ENCODE results near the gene NR2C2.

Gene NR2C2

DNA sequence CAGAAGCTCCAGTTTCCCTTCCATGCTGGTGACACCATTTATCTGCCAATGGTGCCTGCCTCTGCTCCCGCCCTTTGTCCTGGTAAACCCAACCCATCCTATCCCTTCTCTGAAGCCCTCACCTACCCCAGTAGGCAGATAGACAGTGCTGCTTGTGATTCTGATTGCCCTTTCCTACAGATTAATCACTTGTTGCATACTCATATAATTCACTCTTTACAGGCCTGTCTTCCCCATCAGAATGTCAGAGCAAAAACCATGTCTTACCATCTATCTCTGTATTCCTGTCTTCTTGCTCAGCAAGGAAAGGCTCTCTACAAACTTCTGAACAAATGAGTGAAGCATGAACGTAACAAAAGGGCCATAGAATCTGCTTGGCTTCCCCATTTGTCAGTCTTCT is 69.8 kb downstream of the NR2C2 start:
- DNase-seq (ENCODE audit: low read depth, low spot score) = no peak

GRCh38 chr3:15023249-15023648 is 75.9 kb downstream of the NR2C2 start:
- DNase-seq (ENCODE audit: low read depth, low spot score) = no peak

DNA sequence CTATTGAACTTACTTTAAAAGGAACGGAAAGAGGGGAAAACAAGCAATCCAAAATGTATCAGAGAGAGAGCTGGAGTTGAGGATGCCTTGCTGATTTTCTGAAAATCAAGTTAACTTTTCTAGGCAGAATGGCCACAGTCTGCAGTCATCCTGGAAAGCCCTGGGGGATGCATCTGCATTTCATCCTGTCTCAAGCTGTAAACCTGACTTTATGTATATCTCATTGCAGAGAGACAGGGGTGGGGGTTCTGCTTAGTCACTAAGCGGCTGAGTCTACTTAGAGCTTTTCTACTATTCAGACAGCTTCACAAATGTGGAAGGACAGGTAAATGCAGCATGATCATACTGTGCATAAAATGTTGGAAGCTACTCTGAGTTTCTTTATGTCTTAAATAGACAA is 76.3 kb downstream of the NR2C2 start:
- DNase-seq (ENCODE audit: low read depth, low spot score) = no peak

DNA sequence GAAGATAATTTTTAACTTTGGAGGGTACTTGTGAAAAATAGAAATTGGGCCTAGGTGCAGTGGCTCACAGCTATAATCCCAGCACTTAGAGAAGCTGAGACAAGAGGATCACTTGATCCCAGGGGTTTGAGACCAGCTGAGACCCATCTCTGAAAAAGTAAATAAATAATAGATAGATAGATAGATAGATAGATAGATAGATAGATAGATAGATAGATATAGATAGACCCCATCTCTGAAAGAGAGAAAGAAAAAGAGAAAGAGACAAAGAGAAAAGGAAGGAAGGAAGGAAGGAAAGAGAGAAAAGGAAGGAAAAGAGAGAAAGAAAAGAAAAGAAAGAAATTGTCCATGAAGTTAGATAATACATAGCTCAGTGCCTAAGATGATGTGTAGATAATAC is 82.2 kb downstream of the NR2C2 start:
- no peak for DNase-seq (ENCODE audit: low read depth, low spot score)

DNA sequence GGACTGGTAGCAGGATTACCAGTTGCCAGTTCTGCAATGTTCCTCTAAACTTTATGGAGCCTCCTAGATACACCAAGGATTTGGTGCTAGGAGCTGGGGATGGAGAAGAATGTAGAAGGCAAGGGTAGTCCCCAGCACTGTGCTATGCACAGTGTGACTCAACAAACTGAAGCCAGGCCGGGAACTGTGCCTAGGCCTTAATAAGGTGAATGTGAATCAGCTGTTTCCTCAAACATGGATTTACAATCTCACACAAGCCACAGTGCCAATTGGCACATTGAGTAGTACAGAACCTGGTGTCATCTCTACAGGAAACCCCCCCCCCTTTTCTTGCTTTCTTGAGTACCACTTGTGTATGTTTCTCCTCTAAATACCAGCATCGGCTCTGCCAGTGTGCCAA is 85.3 kb downstream of the NR2C2 start:
- no peak for DNase-seq (ENCODE audit: low read depth, low spot score)

GRCh38 chr3:15033103-15033502 is 85.7 kb downstream of the NR2C2 start:
- no peak for DNase-seq (ENCODE audit: low read depth, low spot score)

DNA sequence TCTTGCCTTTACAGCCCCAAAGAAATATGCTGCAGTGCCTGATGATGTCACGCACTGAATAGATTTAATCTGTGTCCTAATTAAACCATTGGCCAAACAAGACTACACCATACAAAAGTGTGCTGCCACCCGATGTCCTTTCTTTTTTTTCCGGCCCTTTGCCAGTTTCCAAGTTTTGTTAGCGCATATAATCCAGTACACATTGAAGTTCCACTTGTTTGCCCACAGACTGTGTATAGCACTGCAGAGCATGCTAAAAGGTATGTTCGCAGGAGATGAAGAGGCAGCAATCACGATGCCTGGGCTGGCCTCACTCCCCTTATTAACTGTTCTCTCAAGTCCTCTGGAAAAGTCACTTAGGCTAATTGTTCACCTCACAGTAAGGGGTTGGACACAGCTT is 90.9 kb downstream of the NR2C2 start:
- no peak for DNase-seq (ENCODE audit: low read depth, low spot score)

- DNase-seq (ENCODE audit: low read depth, low spot score) = no peak
These were observed 93.5 kb downstream of the NR2C2 start for GRCh38 chr3:15040844-15041243.

DNA sequence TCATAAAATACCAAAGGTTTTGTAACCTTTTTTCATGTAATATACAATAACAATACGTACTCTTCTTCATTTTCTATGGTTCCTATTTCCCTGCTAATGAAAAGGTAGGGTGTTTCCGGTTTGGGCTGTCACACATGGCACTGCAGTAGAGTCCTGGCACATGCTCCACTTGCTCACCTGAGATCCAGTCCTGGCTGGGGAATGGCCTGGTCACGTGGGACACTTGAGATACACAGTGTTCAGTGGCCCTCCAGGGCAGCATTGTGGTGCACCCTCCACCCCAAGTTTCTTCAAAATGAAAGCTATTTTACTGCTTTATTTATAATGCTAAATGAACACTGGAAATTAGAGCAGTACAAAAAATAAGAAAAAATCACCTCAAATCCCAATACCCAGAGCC is 94.6 kb downstream of the NR2C2 start:
- DNase-seq (ENCODE audit: low read depth, low spot score) = no peak

DNA sequence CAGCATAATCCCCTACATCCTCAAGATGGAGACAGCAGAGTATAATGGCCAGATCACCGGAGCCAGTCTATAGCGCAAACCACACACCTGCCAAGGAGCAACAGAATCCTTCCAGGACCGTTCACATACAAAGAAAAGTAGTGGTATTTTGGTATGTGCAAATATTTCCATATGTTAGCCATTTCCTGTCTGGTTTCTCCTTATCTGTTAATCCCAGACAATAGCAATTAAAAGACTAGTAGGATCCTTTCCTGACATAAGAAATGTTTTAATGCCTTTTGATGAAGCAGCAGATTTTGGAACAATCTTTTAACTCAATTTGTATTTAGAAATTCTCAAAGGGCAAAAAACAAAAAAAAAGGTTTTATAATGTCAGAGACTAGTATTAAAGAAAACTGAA is 95.6 kb downstream of the NR2C2 start:
- no peak for DNase-seq (ENCODE audit: low read depth, low spot score)

GRCh38 chr3:15043408-15044171 is 96.2 kb downstream of the NR2C2 start:
- DNase-seq (ENCODE audit: low read depth, low spot score) = no peak

GRCh38 chr3:15044326-15044725 is 96.9 kb downstream of the NR2C2 start:
- DNase-seq (ENCODE audit: low read depth, low spot score) = no peak

DNA sequence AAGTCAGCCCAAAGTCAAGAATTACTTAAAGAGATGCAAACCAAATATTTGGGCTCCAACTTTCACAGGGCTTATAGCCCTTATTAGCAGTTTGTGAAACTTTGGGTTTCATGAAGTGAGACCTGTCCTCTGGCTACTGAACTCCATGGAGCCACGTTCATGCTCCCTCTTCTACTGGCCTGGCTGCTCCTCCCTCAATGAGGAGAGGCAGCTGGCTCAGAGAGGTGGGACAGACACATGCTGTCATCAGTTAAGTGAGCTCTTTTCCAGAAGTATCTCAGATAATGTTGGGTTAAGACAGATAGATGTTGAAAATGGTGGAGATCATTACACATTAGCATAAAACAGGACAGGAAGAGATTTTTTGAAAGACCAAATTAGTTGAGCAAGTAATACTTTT is 98.3 kb downstream of the NR2C2 start:
- no peak for DNase-seq (ENCODE audit: low read depth, low spot score)

DNA sequence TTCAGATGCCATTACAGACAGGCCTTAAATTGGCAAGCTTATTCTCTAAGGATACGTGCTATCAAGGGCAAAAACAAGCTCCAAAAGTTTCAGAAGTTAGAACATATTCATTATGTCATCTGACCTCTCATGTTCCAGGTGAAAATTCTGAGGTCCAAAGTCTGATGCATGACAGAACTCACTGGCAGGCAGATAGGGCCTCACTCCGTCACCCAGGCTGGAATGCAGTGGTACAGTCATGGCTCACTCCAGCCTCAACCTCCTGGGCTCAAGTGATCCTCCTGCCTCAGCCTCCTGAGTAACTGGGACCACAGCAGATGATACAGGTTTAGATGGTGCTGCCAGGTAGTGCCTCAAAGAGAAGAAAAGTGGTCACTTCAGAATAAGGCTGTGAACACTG is 102.2 kb downstream of the NR2C2 start:
- DNase-seq (ENCODE audit: low read depth, low spot score) = no peak

GRCh38 chr3:15050405-15051092 is 103.2 kb downstream of the NR2C2 start:
- no peak for DNase-seq (ENCODE audit: low read depth, low spot score)

GRCh38 chr3:15051531-15051930 is 104.1 kb downstream of the NR2C2 start:
- DNase-seq (ENCODE audit: low read depth, low spot score) = no peak

DNA sequence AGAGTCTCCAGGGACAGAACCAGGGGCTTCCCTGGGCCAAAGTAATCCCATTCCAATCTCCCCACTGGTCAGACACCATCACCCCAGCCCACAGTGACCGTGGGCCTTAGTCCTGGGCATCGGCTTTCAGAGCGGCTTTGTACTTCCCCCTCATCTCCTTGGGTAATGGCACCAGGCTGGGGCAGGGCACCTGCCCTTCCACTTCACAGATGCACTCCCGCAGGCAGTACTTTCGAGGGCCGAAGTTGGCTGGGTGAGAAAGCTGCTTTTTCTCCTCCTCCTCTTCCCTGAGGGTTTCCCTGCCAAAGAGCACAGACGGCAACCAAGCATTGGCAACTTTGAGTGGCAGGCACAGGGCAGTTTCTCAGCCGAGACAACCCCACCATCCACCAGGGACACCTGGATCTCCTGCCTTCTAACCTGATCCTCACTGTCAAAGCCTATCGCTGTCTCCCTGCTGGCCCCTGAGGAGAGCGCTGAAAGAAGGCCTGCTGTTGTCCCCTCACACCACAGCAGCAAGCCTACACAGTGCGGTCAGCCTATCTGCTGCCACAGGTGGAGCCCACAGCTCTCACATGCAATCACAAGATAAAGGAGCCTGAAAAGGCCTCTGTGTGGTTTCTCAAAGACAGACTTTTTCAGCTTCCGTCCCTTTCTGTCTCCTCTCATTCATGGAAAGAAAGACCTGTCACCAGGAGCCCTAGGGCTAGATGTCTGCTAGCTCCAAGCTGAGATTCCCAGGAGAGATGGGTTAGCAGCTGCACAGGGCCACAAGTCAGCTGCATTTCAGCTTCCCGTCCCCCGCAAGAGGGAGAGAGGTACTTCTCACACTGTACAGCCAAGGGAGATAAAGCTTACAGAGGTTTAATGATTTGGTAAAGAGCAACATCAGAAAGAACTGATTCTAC is 105.2 kb downstream of the NR2C2 start:
- no peak for DNase-seq (ENCODE audit: low read depth, low spot score)

DNA sequence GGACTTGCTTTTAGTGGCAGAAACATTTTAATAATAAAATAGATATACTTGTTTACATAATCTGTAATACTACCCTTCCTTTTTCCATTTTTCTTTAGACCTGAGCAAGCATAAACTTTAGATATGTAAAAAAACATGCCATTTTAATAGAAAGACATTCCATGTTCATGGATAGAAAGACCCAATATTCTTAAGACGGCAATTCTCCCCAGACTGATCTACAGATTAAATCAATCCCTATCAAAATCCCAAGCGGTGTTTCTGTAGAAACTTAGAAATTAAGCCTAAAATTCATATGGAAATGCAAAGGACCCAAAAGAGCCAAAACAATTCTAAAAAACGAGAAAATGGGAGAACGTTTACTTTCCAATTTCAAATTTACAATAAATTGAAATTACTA is 106.2 kb downstream of the NR2C2 start:
- DNase-seq (ENCODE audit: low read depth, low spot score) = no peak

DNA sequence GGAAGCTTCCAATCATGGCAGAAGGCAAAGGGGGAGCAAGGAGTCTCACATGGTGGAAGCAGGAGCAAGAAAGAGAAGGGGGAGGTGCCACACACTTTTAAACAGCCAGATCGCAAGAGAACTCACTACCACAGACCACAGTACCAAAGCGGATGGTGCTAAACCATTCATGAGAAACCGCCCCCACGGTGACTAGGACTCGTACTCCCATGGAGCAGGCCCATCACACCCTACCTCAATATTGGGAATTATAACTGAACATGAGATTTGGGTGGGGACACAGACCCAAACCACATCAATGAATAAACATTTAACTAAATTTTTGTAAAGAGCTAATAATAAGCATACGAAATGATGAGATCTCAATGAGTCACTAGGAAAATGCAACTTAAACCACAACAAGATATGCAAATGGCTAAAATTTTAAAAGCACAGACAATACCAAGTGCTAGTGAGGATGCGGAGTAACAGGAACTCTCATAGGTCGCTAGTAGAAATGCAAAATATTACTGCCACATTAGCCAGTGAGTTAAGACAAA is 107.7 kb downstream of the NR2C2 start:
- no peak for DNase-seq (ENCODE audit: low read depth, low spot score)

DNA sequence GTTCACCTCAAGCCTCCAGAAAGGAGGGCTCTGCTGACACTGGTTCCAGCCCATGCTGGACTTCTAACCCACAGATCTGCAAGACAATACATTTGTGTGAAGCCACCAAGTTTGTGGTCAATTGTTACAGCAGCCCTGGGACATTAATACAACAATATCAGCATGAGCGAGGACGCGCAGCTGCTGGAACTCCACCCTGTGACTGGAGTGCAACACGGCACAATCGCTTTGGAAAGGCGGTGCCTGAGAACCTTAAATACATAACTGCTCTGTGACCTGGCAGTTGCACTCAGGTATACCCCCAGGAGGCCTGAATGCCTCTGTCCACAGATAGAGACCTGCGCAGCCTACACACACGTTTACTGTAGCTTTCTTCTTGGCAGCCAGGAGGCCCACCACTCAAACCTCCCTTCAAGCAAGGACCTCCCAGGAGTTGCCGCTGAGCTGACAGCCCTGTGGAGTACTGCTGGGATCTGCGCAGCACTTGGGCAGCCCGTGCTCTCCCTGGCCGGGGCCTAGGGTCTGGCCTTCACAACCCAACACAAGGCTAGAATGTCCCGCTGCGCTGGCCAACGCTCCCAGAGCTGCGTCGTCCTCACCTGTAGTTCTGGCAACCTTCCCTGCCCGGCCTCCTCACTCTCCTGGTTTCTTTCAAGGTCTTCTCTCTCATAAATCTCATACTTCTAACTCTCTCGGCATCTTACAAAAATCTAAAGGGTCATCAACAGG is 109.5 kb downstream of the NR2C2 start:
- no peak for DNase-seq (ENCODE audit: low read depth, low spot score)

DNA sequence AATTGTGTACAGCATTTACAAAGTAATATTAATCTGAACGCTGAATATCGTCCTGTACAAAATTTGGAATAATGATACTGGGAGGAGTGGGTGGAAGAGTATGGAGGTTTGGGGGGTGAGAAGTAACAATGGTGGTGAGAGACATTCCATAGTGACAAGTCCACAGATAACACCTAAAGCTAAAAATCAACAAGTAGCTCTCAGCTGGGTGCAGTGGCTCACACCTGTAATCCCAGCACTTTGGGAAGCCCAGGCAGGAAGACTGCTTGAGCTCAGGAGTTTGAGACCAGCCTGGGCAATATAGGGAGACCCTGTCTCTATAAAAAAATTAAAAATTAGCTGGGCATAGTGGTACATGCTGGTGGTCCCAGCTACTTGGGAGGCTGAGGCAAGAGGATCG is 112.6 kb downstream of the NR2C2 start:
- DNase-seq (ENCODE audit: low read depth, low spot score) = no peak
